Measurements from ENCODE around the gene VTCN1. TPM values are rescaled to one million over a fixed set of nuclear protein-coding genes. Genes with fewer than 3 reads are reported as not detected.

VTCN1 gene
- total RNA-seq, 1 experiment from 2014 or later = 0.17 TPM

DNA sequence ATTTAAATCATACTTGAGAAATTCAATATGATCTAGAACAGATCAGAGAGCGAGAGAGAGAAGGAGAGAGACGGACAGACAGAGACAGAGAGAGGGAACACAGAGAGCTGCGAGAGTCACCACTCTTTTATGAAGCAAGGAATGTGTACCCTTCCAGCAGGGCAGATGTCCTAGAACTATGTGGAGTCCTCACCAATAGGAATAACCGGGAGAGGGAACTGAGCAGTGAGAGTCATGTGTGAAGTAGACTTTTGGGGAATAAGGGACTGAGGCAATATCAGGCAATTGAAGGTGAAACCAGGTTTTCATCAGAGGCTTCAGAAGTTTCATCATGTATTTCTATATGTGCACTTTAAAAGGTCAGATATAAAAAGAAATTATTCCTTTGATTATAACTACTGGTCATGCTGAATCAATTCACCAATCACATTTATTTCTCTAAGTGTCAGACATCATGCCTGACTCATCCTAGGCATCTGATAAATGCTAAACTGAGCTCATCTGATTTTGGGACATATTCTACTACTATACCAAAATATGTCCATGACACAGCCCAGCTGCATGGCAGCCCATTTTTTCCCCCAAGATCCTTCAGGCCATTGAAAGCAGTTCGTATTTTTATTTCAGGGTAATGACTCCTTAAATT is 22.4 kb downstream of the VTCN1 start:
- Histone ChIP-seq H3K4me3 (replicated peaks in 1 of 2; ENCODE audit: low read depth in 1 of 2, low read length in 2 of 2) (no peak overlapping the region), H3K27me3 (ENCODE audit: insufficient read depth, low read length) (no peaks in the 10 kb centered on the region), H3K4me2 (ENCODE audit: low read length) (no peak overlapping the region), H4K20me1 (ENCODE audit: insufficient read depth) (no peaks in the 10 kb centered on the region), H2AFZ (ENCODE audit: low read depth, low read length, poor library complexity, severe bottlenecking) (no peak overlapping the region), H3K9me3 (ENCODE audit: control insufficient read depth in 1 of 2, insufficient read depth in 1 of 2, low read depth in 1 of 2, low read length in 2 of 2) (no peaks in the 10 kb centered on the region), H3K9me2 (ENCODE audit: insufficient read depth) (no peaks in the 10 kb centered on the region), H3K79me2 (ENCODE audit: insufficient read depth, low read length) (no peaks in the 10 kb centered on the region), H3K4me1 (ENCODE audit: control insufficient read depth in 1 of 2, insufficient read depth in 2 of 2, low read length in 2 of 2) (no peaks in the 10 kb centered on the region), H3K27ac (ENCODE audit: low read depth, low read length) (no peak overlapping the region), H3K9ac (ENCODE audit: low read length) (no peak overlapping the region), H3K36me3 (ENCODE audit: control insufficient read depth in 1 of 2, insufficient read depth in 2 of 2, low read length in 2 of 2) (no peaks in the 10 kb centered on the region)
- ChIA-PET RAD21 (ENCODE audit: low non-redundant PET in 1 of 2, low total read pairs in 2 of 2, uncharacterized antibody in 2 of 2, unreplicated experiment in 2 of 2) (no interaction called here), POLR2A (no interaction called here), CTCF (no interaction called here)
- TF ChIP-seq, protein P1, sequence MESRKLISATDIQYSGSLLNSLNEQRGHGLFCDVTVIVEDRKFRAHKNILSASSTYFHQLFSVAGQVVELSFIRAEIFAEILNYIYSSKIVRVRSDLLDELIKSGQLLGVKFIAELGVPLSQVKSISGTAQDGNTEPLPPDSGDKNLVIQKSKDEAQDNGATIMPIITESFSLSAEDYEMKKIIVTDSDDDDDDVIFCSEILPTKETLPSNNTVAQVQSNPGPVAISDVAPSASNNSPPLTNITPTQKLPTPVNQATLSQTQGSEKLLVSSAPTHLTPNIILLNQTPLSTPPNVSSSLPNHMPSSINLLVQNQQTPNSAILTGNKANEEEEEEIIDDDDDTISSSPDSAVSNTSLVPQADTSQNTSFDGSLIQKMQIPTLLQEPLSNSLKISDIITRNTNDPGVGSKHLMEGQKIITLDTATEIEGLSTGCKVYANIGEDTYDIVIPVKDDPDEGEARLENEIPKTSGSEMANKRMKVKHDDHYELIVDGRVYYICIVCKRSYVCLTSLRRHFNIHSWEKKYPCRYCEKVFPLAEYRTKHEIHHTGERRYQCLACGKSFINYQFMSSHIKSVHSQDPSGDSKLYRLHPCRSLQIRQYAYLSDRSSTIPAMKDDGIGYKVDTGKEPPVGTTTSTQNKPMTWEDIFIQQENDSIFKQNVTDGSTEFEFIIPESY (IDR thresholded peaks at IDR 0.05; ENCODE audit: extremely low read depth, insufficient replicate concordance, low read length) = no peak
- TF ChIP-seq RAD21 (IDR thresholded peaks at IDR 0.05; ENCODE audit: low read depth) (no peak), ZNF274 (IDR thresholded peaks at IDR 0.05; ENCODE audit: low read depth, low read length) (no peak), ELF1 (IDR thresholded peaks at IDR 0.05; ENCODE audit: borderline replicate concordance, low read depth) (no peak), SIN3A (IDR thresholded peaks at IDR 0.05; ENCODE audit: low read depth) (no peak), POLR2A (IDR thresholded peaks at IDR 0.05; ENCODE audit: borderline replicate concordance, extremely low read depth, insufficient read depth, insufficient read length) (no peak), EZH2phosphoT487 (IDR thresholded peaks at IDR 0.05; ENCODE audit: borderline replicate concordance) (no peak), SP1 (IDR thresholded peaks at IDR 0.05; ENCODE audit: low read depth) (no peak), CBX3 (IDR thresholded peaks at IDR 0.05; ENCODE audit: low read depth) (no peak), YY1 (IDR thresholded peaks at IDR 0.05; ENCODE audit: extremely low read depth, insufficient replicate concordance, low read depth, low read length) (no peak), EZH2 (IDR thresholded peaks at IDR 0.05) (no peak), POLR2AphosphoS5 (IDR thresholded peaks at IDR 0.05; ENCODE audit: low read depth, low read length) (no peak)
- TF ChIP-seq, protein P2, sequence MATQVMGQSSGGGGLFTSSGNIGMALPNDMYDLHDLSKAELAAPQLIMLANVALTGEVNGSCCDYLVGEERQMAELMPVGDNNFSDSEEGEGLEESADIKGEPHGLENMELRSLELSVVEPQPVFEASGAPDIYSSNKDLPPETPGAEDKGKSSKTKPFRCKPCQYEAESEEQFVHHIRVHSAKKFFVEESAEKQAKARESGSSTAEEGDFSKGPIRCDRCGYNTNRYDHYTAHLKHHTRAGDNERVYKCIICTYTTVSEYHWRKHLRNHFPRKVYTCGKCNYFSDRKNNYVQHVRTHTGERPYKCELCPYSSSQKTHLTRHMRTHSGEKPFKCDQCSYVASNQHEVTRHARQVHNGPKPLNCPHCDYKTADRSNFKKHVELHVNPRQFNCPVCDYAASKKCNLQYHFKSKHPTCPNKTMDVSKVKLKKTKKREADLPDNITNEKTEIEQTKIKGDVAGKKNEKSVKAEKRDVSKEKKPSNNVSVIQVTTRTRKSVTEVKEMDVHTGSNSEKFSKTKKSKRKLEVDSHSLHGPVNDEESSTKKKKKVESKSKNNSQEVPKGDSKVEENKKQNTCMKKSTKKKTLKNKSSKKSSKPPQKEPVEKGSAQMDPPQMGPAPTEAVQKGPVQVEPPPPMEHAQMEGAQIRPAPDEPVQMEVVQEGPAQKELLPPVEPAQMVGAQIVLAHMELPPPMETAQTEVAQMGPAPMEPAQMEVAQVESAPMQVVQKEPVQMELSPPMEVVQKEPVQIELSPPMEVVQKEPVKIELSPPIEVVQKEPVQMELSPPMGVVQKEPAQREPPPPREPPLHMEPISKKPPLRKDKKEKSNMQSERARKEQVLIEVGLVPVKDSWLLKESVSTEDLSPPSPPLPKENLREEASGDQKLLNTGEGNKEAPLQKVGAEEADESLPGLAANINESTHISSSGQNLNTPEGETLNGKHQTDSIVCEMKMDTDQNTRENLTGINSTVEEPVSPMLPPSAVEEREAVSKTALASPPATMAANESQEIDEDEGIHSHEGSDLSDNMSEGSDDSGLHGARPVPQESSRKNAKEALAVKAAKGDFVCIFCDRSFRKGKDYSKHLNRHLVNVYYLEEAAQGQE (IDR thresholded peaks at IDR 0.05; ENCODE audit: low read depth) = no peak
- TF ChIP-seq, protein P3, sequence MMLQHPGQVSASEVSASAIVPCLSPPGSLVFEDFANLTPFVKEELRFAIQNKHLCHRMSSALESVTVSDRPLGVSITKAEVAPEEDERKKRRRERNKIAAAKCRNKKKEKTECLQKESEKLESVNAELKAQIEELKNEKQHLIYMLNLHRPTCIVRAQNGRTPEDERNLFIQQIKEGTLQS (IDR thresholded peaks at IDR 0.05) = no peak
- DNase-seq (ENCODE audit: low read depth, low spot score) (no peak), ATAC-seq (no peak)
- intact Hi-C loops (cut with micrococcal nuclease) = no loop called here
- no TSS peak for BruUV-seq (replicated peaks)
